ENCODE measurements around the gene OR56B4. TPM values are rescaled to one million over a fixed set of nuclear protein-coding genes. Genes with fewer than 3 reads are reported as not detected.

Gene OR56B4
- total RNA-seq: not detected in 2 replicates

GRCh38 chr11:6107384-6107783 lies at the start of gene OR56B4:
Gene OR56B4 (plus strand): TSS chr11:6107684. CDS start chr11:6107779, 95 bp downstream.

Other genes starting within 250 kb of the OR56B4 start
- not detected in 2 replicates for gene OR52E8, start 250.0 kb upstream of the OR56B4 start, total RNA-seq
- not detected in 2 replicates for gene OR52E4, start 227.1 kb upstream of the OR56B4 start, total RNA-seq
- not detected in 2 replicates for gene OR52E5, start 214.5 kb upstream of the OR56B4 start, total RNA-seq
- gene OR56A3, start 165.4 kb upstream of the OR56B4 start, total RNA-seq: not detected in 2 replicates
- not detected in 2 replicates for gene OR56A5, start 139.2 kb upstream of the OR56B4 start, total RNA-seq
- not detected in 2 replicates for gene OR52L1, start 120.7 kb upstream of the OR56B4 start, total RNA-seq
- gene OR56A4, start 100.7 kb upstream of the OR56B4 start, total RNA-seq: not detected in 2 replicates
- gene OR56A1, start 76.9 kb upstream of the OR56B4 start, total RNA-seq: not detected in 2 replicates
- not detected in 2 replicates for gene OR52B2, start 62.6 kb downstream of the OR56B4 start, total RNA-seq
- gene OR52W1, start 91.5 kb downstream of the OR56B4 start, total RNA-seq: not detected in 2 replicates
- gene C11orf42, start 97.9 kb downstream of the OR56B4 start, total RNA-seq: not detected in 2 replicates
- gene FHIP1B, start 127.0 kb downstream of the OR56B4 start, total RNA-seq: 19.8 and 25.7 TPM in 2 replicates
- 0.12 TPM in 1 of 2 replicates, not detected in the other for gene CNGA4, start 131.4 kb downstream of the OR56B4 start, total RNA-seq
- not detected in 2 replicates for gene CCKBR, start 152.2 kb downstream of the OR56B4 start, total RNA-seq
- gene CAVIN3, start 212.8 kb downstream of the OR56B4 start, total RNA-seq: 469 and 520 TPM in 2 replicates